ENCODE results near the gene C1QTNF4.

The C1QTNF4 gene

DNA sequence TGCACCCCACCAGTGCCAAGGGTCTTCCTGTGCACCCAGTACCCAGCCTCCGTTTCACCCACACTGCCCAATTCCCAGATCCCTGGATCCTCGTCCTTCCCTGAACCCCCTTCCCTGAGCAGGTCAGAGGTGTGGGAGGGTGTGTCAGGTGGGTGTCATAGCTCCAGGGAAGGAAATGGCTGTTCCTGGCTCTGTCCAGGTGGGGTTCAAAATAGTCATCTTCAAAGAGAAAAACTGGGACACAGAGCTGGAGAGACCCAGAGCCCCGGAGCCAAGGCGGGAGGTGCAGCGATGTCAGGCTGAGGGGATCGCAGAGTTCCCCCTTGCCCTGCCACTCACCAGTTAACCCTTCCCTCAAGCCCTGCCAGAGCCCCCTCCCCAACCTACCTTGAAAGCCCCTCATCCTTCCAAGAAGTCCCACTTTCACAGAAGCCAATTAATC, 698 bp downstream of the C1QTNF4 start:
- DNase-seq (ENCODE audit: low spot score), result no peak

DNA sequence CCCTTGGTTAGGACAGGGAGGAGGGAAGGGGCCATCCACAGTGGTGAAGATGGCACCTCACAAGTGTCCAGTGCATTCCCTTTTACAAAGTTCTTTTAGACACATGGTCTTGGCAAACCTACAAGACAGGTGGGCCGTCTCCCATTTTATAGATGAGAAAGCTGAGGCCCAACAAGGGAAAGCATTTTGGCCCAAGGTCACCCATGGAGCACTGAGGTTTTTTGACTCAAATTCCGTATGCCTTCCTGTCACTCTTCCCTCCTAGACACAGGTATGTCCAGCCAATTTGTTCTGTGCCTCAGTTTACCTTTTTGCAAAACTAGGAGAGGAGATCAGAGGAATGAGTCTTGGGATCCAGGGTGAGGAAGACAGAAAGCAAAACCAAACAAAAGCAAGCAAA, 1.2 kb downstream of the C1QTNF4 start:
- DNase-seq (ENCODE audit: low spot score), result no peak

DNA sequence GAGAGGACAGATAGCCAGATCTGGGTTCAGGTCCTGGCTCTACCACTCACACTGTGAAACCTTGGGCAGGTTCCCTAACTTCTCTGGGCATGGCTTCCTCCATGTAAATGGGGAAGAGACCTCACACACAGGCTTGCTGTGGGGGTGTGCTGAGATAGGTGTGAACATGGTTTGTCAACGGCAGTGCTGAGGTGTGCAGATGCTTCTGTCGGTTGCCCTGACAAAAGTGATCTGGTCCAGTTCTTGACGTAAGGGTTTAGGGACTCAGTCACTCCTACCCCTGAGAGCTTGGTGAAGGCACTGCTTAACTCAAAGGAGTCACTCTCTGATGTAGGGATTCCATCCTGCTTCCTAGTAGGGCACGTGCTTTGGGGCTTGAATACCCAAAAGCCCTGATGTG, 2.0 kb downstream of the C1QTNF4 start:
- DNase-seq (ENCODE audit: low spot score), result no peak

DNA sequence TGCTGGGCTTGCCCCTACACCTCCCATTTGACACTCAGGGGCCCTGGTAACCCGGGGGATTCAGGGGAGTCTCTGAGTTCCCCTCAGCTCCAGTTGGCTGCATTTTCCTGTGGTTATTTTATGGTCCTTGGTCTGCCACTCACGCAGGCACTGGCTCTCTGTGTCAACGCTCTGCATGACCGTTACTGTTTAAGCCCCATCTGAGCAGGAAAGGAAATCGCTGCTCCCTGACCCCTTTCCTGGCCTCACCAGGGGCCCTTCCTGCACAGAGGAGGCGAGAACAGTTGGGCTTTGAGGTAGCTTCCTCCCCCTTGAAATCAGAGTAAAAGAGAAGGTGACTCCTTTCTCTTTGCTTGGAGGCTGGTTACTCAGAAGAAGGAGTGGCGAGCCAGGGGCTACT, 2.4 kb downstream of the C1QTNF4 start:
- no peak for DNase-seq (ENCODE audit: low spot score)

DNA sequence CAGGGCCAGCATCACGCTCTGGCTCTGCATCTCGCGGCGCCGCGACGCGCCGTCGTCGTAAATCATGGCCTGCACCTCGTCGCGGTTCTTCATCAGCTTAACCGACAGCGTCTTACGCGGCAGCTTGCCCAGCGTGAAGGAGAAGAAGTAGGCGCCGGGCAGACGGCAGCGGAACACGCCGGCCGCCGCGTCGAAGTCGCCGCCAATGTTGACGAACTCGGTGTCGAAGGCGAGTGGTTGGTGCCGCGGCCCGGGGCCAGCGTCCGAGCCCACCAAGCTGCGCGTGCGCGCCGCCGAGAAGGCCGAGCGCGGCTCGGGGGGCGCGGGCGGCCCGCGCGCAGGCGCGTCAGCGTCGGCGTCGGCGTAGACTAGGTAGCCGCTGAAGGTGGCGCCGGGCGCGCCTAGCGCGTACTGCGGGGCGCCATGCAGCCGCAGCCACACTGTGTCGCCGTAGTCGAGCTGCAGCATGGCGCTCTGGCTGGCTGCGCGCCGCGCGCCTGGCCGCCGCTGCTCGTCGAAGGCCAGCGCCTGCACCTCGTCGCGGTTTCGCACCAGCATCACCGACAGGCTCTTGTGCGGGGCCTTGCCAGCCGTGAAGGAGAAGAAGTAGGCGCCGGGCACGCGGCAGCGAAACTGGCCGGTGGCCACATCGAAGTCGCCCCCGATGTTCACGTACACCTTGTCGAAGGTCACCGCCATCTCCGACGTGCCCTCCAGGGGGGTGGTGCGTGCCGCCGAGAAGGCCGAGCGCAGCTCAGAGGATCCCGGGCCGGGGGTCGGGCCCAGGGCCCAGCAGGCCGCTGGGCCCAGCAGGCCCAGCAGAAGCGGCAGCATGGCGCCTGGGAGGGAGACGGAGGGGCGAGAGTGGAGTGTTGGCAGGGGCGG, 4.0 kb downstream of the C1QTNF4 start:
- DNase-seq (ENCODE audit: low spot score), result no peak

GRCh38 chr11:47589584-47589976, 4.6 kb downstream of the C1QTNF4 start:
- DNase-seq (ENCODE audit: low spot score), result no peak

GRCh38 chr11:47589118-47589517, 5.1 kb downstream of the C1QTNF4 start:
- DNase-seq (ENCODE audit: low spot score), result no peak

DNA sequence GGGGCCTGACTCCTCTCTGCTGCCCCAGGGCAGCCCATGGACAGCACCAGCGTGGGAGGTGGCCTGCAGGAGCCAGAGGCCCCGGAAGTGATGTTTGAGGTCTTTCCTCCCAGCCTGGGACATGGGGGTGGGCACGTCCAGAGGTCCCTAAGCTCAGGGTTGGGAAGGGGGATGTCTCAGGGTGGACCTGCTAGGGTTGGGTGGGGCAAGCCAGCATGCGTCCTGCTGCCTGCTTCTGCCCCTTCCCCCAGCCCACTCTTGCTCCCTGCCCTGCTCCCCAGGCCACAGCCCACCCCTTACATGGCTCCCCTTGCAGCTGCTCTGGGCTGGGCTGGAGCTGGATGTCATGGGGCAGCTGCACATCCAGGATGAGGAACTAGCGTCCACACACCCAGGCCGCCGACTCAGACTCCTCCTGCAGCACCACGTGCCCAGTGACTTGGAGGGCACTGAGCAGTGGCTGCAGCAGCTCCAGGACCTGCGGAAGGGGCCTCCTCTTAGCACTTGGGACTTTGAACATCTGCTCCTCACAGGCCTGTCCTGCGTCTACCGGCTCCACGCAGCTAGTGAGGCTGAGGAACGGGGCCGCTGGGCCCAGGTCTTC, 6.4 kb downstream of the C1QTNF4 start:
- DNase-seq (ENCODE audit: low spot score), result peak; percentile 43

GRCh38 chr11:47587039-47587716, 7.0 kb downstream of the C1QTNF4 start:
- no peak for DNase-seq (ENCODE audit: low spot score)

DNA sequence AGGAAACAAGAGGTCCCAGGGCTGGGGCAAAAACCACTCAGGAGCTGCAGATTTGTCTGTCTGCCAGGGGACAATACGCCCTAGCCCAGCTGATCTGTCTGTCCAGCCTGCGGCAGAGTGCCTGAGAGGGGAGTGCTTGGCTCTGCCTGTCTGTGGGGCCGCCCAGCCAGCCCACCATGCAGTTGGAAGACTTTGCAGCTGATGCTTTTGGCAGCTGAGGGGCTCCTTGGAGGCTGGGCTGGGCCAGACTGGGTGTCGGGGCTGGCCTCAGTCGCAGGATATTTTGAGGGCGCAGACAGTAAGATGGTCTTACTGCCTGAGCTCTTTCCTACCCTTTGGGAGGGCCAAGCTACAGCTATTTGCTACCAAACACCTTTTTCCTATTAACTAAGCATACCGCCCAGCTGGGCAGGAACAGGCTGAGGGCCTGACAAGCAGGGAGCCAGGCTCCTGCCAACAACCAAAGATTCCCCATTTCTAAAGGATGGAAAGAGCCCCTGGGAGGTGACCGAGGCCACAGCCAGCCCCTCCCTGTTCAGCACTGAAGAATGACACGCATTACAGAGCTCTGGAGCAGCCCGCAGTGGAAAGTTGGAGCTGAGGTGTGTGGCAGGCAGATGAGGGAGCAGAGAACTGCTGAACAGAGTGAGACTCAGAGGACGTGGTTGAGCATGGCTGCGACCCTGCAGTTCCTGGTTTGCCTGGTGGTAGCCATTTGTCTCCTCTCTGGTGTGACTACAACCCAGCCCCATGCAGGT, 7.9 kb downstream of the C1QTNF4 start, which contains the start of gene FAM180B:
TSS of gene FAM180B (plus strand) at position 581 of the 758 bp plus-strand sequence. CDS start at position 672, 91 bp downstream.
- DNase-seq (ENCODE audit: low spot score), result no peak

GRCh38 chr11:47583844-47584243, 10.4 kb downstream of the C1QTNF4 start:
- DNase-seq (ENCODE audit: low spot score), result no peak

GRCh38 chr11:47578524-47579494, 15.4 kb downstream of the C1QTNF4 start, which contains the start of the genes KBTBD4 and NDUFS3:
Gene KBTBD4, minus strand, starts transcription at chr11:47578970. Its CDS starts 19 bp downstream, at chr11:47578951.
Gene NDUFS3, plus strand, starts transcription at chr11:47579074. Its CDS starts 18 bp downstream, at chr11:47579092.
- peak; percentile 95 for DNase-seq (ENCODE audit: low spot score)

DNA sequence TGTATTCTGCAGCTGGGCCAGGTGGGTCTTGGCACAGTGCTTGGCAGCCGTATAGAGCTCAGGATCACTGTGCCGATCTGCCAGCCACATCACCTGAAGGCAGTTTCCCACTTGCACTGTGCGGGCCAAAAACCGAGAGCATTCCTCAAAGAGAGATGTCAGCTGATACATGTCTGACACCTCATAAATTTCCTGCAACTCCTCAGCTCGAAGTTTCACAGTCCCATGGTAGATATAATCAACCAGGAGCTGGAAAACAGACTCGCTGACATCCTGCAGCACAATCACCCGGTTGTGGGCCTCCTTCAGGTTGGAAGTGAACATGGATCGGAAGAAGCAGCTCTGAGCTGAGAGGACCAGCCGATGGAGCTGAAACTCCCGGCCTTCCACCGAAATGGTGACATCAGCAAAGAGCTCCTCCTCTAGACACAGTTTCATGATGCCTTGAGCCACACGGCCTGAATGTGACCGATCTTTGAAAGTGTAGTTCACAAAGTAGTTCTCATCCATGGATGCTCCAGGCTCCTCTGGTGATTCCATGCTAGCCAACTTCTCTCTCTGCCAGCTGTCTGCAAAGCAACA, 16.7 kb downstream of the C1QTNF4 start:
- DNase-seq (ENCODE audit: low spot score), result no peak

DNA sequence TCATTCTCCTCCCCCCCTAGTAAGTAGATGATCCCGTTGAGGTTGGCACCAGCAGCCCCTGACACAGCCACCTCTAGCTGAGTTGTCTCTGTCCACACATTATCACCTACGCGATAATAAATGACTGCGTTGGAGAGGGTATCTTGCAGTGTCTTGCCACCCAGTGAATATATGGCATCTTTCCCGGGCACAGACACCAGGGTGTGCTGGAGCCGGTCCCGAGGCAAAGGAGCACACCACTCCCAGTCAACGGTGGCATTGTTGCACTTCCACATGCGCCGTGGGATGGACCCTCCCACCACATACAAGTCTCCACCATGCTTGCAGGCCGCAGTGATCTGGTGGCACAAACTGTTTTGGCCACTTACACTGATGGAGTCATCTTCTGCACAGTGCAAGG, 20.9 kb downstream of the C1QTNF4 start:
- DNase-seq (ENCODE audit: low spot score), result no peak

DNA sequence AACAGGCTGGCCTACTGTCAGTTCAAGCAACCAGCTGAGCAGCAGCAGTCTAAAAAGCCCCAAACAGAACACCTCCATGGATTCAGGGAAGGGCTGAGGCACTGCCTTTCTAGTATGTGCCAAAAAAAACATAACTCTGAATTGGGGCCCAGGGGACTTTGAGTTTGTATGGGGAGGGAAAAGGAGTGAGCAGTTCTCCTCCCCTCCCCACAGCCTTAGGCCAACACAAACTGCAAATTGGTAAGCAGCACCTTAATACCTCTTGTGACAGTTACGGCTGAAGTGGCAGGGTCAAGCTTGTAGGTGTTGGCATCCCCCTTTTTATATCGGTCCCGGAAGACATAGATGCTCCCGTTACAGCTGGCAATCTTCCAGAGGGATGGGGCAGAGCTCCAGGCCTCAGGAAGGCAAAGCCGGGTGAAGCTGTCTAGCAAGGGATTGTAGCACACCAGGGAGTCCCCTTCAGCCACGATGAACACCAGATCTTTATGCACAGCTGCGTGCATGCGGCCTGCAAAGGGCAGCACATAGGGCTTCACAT, 21.4 kb downstream of the C1QTNF4 start:
- no peak for DNase-seq (ENCODE audit: low spot score)

- DNase-seq (ENCODE audit: low spot score), result no peak
These were observed 22.3 kb downstream of the C1QTNF4 start for GRCh38 chr11:47571895-47572294.

DNA sequence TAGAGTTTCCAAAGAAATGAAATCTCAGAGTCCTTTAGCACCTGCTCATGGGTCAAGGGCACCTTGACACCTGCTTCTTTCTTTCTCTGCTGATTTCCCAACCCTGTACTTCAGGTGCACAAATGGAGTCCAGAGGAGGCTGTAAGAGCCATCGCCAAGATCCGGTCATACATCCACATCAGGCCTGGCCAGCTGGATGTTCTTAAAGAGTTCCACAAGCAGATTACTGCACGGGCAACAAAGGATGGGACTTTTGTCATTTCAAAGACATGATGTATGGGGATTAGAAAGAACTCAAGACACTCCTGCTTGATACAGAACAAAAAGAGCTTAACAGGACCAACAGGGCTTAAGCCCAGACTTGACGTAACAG, 22.9 kb downstream of the C1QTNF4 start:
- DNase-seq (ENCODE audit: low spot score), result no peak

DNA sequence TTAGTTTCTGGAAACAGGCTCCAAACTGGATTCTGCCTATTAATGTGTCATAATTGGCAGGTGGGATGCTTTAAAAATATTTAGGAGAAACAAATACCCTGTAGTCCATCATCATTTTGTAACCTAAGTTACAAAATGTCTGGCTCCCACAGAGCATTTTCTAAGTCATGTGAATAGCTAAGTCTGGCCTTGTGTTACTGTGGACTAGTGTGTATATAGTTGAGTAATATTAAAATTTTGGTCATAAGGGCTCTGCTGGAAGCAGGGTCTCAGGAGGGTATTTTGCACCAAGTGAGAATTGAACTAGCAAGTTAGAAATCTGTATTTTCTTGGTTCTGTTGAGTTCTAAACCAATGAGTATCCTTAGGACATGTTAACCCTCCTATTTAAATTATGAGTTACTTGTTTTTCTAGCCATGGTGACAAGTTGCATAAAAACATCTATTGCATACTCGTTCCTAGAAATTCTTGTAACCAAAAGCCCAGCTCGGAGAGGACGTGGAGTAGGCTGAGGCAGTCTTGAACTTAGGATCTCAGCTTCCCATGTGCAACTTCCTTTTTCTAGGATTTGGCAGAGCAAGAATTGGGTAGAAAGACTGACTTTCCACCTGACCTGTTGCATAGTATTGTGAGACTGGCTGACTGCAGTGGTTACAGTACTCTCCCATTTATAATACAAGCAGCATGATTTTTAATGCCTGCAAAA, 23.4 kb downstream of the C1QTNF4 start:
- DNase-seq (ENCODE audit: low spot score), result no peak

GRCh38 chr11:47569646-47570045, 24.6 kb downstream of the C1QTNF4 start:
- DNase-seq (ENCODE audit: low spot score), result no peak
